HepG2 (cell line): ENCODE measurements around the gene CBFA2T2. TPM values are rescaled to one million over a fixed set of nuclear protein-coding genes. Genes with fewer than 3 reads are reported as not detected.

Source experiments
- BCLAF1 ChIP-seq: fragments of 450-650 bp; IDR thresholded peaks from 2 replicates; pipeline ENCODE4 v1.6.1; 2017; ENCODE audit warnings: mild to moderate bottlenecking
- GPBP1L1 ChIP-seq: sonication (generic); formaldehyde crosslinking; IDR thresholded peaks from 2 replicates; pipeline ENCODE4 v1.5.0; 2020; ENCODE audit warnings: mild to moderate bottlenecking, missing genetic modification reagents
- LBX2 ChIP-seq: sonication (generic); formaldehyde crosslinking; IDR thresholded peaks from 2 replicates; pipeline ENCODE4 v1.5.0; 2020; ENCODE audit warnings: missing genetic modification reagents, mild to moderate bottlenecking, borderline replicate concordance
- RNF2 ChIP-seq: fragments of 450-650 bp; conservative IDR thresholded peaks from 2 replicates; pipeline ENCODE4 v1.6.1; 2016; ENCODE audit warnings: low read depth
- STAT6 ChIP-seq: sonication (generic); formaldehyde crosslinking; IDR thresholded peaks from 2 replicates; pipeline ENCODE4 v1.4.0; 2020; ENCODE audit warnings: missing genetic modification reagents, mild to moderate bottlenecking, borderline replicate concordance
- TBX2 ChIP-seq: sonication (generic); formaldehyde crosslinking; IDR thresholded peaks from 2 replicates; pipeline ENCODE4 v1.5.0; 2020; ENCODE audit warnings: missing genetic modification reagents, mild to moderate bottlenecking, borderline replicate concordance
- ZBTB8A ChIP-seq: sonication (generic); formaldehyde crosslinking; IDR thresholded peaks from 2 replicates; pipeline ENCODE4 v1.4.0; 2020; ENCODE audit warnings: mild to moderate bottlenecking, low read depth, missing genetic modification reagents, borderline replicate concordance
- ZNF335 ChIP-seq: sonication (generic); formaldehyde crosslinking; IDR thresholded peaks from 2 replicates; pipeline ENCODE4 v1.4.0; 2020; ENCODE audit warnings: missing genetic modification reagents
- ZNF546 ChIP-seq: sonication (generic); formaldehyde crosslinking; conservative IDR thresholded peaks from 2 replicates; pipeline ENCODE4 v1.8.1; 2023; ENCODE audit warnings: mild to moderate bottlenecking, missing genetic modification reagents
- ZNF703 ChIP-seq: sonication (generic); formaldehyde crosslinking; IDR thresholded peaks from 2 replicates; pipeline ENCODE4 v1.5.1; 2020; ENCODE audit warnings: missing genetic modification reagents, mild to moderate bottlenecking, moderate library complexity, borderline replicate concordance
- ZNF879 ChIP-seq: sonication (generic); formaldehyde crosslinking; IDR thresholded peaks from 2 replicates; pipeline ENCODE4 v1.8.1; 2023; ENCODE audit warnings: missing genetic modification reagents
- ZSCAN31 ChIP-seq: sonication (generic); formaldehyde crosslinking; IDR thresholded peaks from 2 replicates; pipeline ENCODE4 v1.5.0; 2020; ENCODE audit warnings: low read depth, mild to moderate bottlenecking, missing genetic modification reagents
- polyA plus RNA-seq, 8 experiments: library from polyadenylated mRNA; depleted of rRNA in 3 of 8; stranded (reverse) in 7 of 8; unstranded in 1 of 8; fragments of >200 nt; fragmentation: Illumina TruSeq in 4 of 8; extraction: Trizol in 4 of 8; gene quantifications; 2 replicates each; pipeline versions ENCODE4 v1.2.1 to v1.2.3, GENCODE V29; 2011 to 2016; ENCODE audit warnings: low read depth in 4 of 8, missing spikeins in 1 of 8, mixed read lengths in 1 of 8; ENCODE audit not compliant: insufficient read depth in 1 of 8
- total RNA-seq, 5 experiments: library from RNA; depleted of rRNA; stranded (reverse); fragments of >200 nt; fragmentation: Illumina TruSeq; extraction: Trizol; gene quantifications; 2 replicates each; pipeline ENCODE4 v1.2.3, GENCODE V29; 2016; ENCODE audit warnings: low read depth in 1 of 5
- TF ChIP-seq, protein P1 (sequence below): sonication (generic); formaldehyde crosslinking; IDR thresholded peaks from 2 replicates; pipeline ENCODE4 v1.8.0; 2022; ENCODE audit warnings: missing genetic modification reagents, low read depth, mild to moderate bottlenecking, borderline replicate concordance
- TF ChIP-seq, protein P2 (sequence below): sonication (generic); formaldehyde crosslinking; IDR thresholded peaks from 2 replicates; pipeline ENCODE4 v1.5.1; 2020; ENCODE audit warnings: mild to moderate bottlenecking, moderate library complexity, missing genetic modification reagents
- TF ChIP-seq, protein P3 (sequence below): sonication (generic); formaldehyde crosslinking; IDR thresholded peaks from 2 replicates; pipeline ENCODE4 v1.4.0; 2020; ENCODE audit warnings: missing genetic modification reagents, borderline replicate concordance

The CBFA2T2 gene
- total and polyA plus RNA-seq, 2 of the 13 experiments (the other 11 are each of a cell fraction or from before 2014, with no cell fraction given): 6.3 to 21.2 TPM

- TF ChIP-seq, protein P1, sequence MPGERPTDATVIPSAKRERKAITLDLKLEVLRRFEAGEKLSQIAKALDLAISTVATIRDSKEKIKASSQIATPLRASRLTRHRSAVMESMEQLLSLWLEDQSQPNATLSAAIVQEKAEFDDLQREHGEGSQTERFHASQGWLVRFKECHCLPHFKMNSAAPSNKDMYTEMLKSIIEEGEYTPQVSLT (CRISPR knock-in tag): no peak
- no peak for TF ChIP-seq ZNF703 (CRISPR knock-in tag)
- no peak for TF ChIP-seq ZNF335 (CRISPR knock-in tag)
- no peak for TF ChIP-seq RNF2
- TF ChIP-seq STAT6 (CRISPR knock-in tag): no peak
- no peak for TF ChIP-seq ZNF546 (CRISPR knock-in tag)
- TF ChIP-seq GPBP1L1 (CRISPR knock-in tag): no peak
- peak; percentile 51; the same call in 1 of the 2 replicates for TF ChIP-seq TBX2 (CRISPR knock-in tag)
- TF ChIP-seq BCLAF1: no peak
- TF ChIP-seq, protein P2, sequence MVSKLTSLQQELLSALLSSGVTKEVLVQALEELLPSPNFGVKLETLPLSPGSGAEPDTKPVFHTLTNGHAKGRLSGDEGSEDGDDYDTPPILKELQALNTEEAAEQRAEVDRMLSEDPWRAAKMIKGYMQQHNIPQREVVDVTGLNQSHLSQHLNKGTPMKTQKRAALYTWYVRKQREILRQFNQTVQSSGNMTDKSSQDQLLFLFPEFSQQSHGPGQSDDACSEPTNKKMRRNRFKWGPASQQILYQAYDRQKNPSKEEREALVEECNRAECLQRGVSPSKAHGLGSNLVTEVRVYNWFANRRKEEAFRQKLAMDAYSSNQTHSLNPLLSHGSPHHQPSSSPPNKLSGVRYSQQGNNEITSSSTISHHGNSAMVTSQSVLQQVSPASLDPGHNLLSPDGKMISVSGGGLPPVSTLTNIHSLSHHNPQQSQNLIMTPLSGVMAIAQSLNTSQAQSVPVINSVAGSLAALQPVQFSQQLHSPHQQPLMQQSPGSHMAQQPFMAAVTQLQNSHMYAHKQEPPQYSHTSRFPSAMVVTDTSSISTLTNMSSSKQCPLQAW (CRISPR knock-in tag): peak; percentile 26; the same call in 1 of the 2 replicates
- no peak for TF ChIP-seq ZSCAN31 (CRISPR knock-in tag)
- no peak for TF ChIP-seq ZBTB8A (CRISPR knock-in tag)
- TF ChIP-seq, protein P3, sequence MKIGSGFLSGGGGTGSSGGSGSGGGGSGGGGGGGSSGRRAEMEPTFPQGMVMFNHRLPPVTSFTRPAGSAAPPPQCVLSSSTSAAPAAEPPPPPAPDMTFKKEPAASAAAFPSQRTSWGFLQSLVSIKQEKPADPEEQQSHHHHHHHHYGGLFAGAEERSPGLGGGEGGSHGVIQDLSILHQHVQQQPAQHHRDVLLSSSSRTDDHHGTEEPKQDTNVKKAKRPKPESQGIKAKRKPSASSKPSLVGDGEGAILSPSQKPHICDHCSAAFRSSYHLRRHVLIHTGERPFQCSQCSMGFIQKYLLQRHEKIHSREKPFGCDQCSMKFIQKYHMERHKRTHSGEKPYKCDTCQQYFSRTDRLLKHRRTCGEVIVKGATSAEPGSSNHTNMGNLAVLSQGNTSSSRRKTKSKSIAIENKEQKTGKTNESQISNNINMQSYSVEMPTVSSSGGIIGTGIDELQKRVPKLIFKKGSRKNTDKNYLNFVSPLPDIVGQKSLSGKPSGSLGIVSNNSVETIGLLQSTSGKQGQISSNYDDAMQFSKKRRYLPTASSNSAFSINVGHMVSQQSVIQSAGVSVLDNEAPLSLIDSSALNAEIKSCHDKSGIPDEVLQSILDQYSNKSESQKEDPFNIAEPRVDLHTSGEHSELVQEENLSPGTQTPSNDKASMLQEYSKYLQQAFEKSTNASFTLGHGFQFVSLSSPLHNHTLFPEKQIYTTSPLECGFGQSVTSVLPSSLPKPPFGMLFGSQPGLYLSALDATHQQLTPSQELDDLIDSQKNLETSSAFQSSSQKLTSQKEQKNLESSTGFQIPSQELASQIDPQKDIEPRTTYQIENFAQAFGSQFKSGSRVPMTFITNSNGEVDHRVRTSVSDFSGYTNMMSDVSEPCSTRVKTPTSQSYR (CRISPR knock-in tag): no peak
- no peak for TF ChIP-seq LBX2 (CRISPR knock-in tag)
- TF ChIP-seq ZNF879 (CRISPR knock-in tag): no peak
Measured at GRCh38 chr20:33444797-33445560, 44.9 kb upstream of the CBFA2T2 start (continued).
